ENCODE measurements around the gene DYRK3. TPM values are rescaled to one million over a fixed set of nuclear protein-coding genes. Genes with fewer than 3 reads are reported as not detected.

Gene DYRK3
- total and polyA plus RNA-seq, 10 donors = 0.65 to 6.6 (median 2.8) TPM

- Histone ChIP-seq H3K27ac (no peak overlapping the region), H3K9me3 (no peaks in the 10 kb centered on the region), H3K4me3 (no peak overlapping the region), H3K4me1 (peaks cover 0 to 15% (median 4%) of the 10 kb centered on the region in 6 donors), H3K27me3 (replicated peaks in 1 of 7) (no peaks in the 10 kb centered on the region), H3K36me3 (peaks cover 3 to 100% (median 84%) of the 10 kb centered on the region in 6 donors)
- intact Hi-C loops (cut with DNase I; ENCODE audit: low total_unique reads) = no loop called here
- TF ChIP-seq CTCF (IDR thresholded peaks at IDR 0.05 in 8 of 11, conservative IDR thresholded peaks at IDR 0.05 in 3 of 11) (no peak), POLR2A (IDR thresholded peaks at IDR 0.05) (no peak), POLR2AphosphoS5 (IDR thresholded peaks at IDR 0.05) (no peak)
- DNase-seq = no peak
- WGBS, 5 donors = 85 to 95% (median 93%) methylated on average over 5 of the region's 5 CpGs
Observed at GRCh38 chr1:206604861-206605260, 30.5 kb upstream of the DYRK3 start.

- no peak overlapping the region for H3K27ac ChIP-seq
- peaks cover 7 to 32% (median 13%) of the 10 kb centered on the region in 6 donors for H3K4me1 ChIP-seq
- peaks cover 3 to 92% (median 70%) of the 10 kb centered on the region in 6 donors for H3K36me3 ChIP-seq
- WGBS, 5 donors = 63 to 75% (median 70%) methylated on average over 3 of the region's 3 CpGs
- H3K27me3 ChIP-seq (replicated peaks in 1 of 7) = no peaks in the 10 kb centered on the region
- H3K4me3 ChIP-seq = no peak overlapping the region
- DNase-seq = no peak
- H3K9me3 ChIP-seq = no peaks in the 10 kb centered on the region
- TF ChIP-seq CTCF (IDR thresholded peaks at IDR 0.05 in 8 of 11, conservative IDR thresholded peaks at IDR 0.05 in 3 of 11) = peak in 1 of 11 experiments; percentile 6
- TF ChIP-seq POLR2AphosphoS5 (IDR thresholded peaks at IDR 0.05) = no peak
- intact Hi-C loops (cut with DNase I; ENCODE audit: low total_unique reads) = no loop called here
Observed at GRCh38 chr1:206606867-206607266, 28.5 kb upstream of the DYRK3 start.

- 70 to 85% (median 75%) methylated on average over 7 of the region's 7 CpGs for WGBS, 5 donors
- no peak for DNase-seq
Observed at GRCh38 chr1:206608108-206608698, 27.1 kb upstream of the DYRK3 start.

More at GRCh38 chr1:206608108-206608698, 27.1 kb upstream of the DYRK3 start:
- TF ChIP-seq POLR2A (IDR thresholded peaks at IDR 0.05) (no peak), CTCF (IDR thresholded peaks at IDR 0.05 in 8 of 11, conservative IDR thresholded peaks at IDR 0.05 in 3 of 11) (peak; percentile 27 to 75 (median 64))
- intact Hi-C loops (cut with DNase I; ENCODE audit: low total_unique reads) = no loop called here
- Histone ChIP-seq H3K9me3 (no peaks in the 10 kb centered on the region), H3K4me3 (no peak overlapping the region), H3K4me1 (peaks cover 7 to 43% (median 14%) of the 10 kb centered on the region in 6 donors), H3K27ac (no peak overlapping the region), H3K36me3 (peaks cover 3 to 79% (median 56%) of the 10 kb centered on the region in 6 donors), H3K27me3 (replicated peaks in 1 of 7) (no peaks in the 10 kb centered on the region)
